HG03354 (cell line): Measurements from ENCODE around the gene PRSS1.
"Not testable (repeated sequence)": the region's sequence is repeated elsewhere in the genome, so short reads cannot be mapped to it uniquely, and the experiment has no call there.

Source experiments
- ATAC-seq: cut with Tn5 transposase; IDR thresholded peaks from one replicate; pipeline ENCODE4 v1.9.1; 2021; ENCODE audit warnings: mild to moderate bottlenecking; ENCODE audit not compliant: unreplicated experiment, poor library complexity, severe bottlenecking

PRSS1 gene

DNA sequence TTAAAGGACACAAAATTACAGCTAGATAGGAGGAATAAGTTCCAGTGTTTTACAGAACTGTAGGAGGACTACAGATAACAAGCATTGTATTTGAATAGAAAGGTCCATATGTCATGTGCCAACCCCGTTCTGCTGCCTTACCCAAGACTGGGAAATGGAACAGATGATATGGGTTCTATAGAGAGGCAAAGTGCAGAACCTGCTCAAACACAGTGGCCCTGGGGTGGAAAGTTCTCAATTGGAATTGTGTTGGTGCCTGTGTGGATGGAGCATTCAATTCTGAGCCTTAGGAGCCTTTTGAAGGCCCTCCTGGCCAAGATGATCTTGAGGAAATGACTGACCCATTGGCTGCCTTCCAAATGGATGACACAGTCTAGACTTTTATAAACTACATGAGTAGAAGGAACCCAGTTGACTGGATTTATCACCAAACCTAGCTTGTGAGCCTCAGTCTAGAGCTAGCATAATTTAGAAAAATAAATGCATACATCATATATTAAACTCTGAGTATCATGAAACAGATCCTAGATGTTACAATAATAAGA, 4.1 kb upstream of the PRSS1 start:
- ATAC-seq: no peak

- no peak for ATAC-seq
Observed at GRCh38 chr7:142745745-142746144, 3.5 kb upstream of the PRSS1 start.

DNA sequence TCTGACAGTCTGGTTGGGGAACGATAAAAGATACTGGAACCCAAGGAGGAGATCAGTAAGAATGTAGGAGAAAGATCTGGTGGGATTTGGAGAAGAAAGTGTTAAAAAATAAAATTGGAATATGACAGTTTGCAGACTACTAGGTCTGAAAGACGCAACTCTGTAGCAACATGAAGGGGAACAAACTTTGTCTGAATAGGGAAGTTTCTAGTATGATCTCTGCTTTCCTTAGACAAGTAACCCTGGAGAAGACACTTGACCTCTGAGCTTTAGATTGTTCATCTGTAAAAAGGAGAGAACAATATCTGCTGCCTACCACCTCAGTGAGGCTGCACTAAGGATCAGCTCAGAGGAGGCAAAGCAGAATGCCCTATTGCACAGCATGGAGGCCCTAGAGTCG, 3.0 kb upstream of the PRSS1 start:
- no peak for ATAC-seq

GRCh38 chr7:142748410-142748809, 862 bp upstream of the PRSS1 start:
- ATAC-seq: not testable (repeated sequence)

DNA sequence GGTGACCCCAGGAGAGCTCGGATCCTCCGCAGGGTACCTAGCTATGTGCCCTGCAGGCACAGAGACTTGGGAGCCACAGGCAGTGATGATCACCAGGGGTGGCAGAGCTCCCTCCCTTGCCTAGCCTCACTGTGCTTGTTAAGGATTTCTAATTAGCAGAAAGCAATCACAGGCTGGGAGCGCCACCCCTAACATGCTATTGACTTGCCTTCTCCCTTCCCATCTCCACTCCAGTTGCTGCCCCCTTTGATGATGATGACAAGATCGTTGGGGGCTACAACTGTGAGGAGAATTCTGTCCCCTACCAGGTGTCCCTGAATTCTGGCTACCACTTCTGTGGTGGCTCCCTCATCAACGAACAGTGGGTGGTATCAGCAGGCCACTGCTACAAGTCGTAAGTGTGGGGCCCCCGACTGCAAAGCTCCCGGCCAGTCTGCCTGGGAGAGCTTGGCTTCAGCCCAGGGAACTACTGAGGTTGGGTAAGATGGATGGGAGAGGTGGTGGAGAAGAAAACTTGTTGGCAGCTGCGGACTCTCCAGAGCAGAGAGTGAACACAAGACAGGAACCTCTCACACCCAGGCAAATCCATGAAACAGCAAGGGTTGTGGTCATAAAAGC, 1.2 kb downstream of the PRSS1 start:
- no peak for ATAC-seq

DNA sequence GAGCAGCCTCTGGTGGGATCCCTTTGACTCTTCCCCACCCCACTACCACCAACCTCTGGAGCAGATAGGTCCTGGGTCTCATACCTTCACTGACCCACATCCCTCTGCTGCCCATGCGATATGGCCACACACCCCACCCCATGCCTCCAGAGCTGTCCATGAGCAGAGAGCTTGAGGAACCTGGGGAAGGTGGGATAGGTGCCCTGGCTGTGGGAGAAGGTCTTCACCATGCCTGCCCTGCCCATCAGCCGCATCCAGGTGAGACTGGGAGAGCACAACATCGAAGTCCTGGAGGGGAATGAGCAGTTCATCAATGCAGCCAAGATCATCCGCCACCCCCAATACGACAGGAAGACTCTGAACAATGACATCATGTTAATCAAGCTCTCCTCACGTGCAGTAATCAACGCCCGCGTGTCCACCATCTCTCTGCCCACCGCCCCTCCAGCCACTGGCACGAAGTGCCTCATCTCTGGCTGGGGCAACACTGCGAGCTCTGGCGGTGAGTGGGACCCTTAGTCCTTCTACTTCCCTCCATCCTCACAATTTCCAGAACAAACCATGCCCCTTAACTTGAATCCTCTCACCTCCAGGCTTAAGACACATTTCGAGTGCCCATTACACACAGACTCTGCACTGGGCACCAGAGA, 2.4 kb downstream of the PRSS1 start:
- not testable (repeated sequence) for ATAC-seq

- no peak for ATAC-seq
Observed at GRCh38 chr7:142752376-142753225, 3.3 kb downstream of the PRSS1 start.

GRCh38 chr7:142753366-142753765, 4.1 kb downstream of the PRSS1 start:
- ATAC-seq: no peak

DNA sequence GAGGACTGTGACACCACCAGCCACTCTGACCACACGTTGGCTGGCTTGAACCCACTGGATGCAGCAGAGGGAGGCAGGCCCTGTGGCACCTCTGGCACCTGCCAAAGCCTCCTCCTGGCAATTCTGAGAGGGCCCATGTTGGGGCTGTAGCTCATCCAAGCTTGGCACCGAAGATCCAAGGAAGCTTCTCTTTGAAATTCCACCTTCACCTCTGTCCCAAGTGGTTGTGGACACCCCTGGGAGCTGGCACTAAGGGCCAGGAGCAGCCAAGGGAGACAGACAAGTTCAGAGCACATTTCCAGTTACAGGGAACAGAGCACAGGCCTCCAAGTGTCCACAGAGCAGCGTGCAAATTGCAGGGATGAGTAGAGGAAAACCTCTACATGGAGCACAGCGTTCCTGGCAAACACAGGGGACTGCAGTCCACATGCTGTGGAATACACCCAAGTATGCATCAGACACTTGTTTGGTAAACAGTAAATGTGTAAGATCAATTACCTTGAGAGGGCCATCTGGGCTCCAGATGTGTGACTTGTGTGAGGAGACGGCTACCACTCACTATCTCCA, 4.7 kb downstream of the PRSS1 start:
- not testable (repeated sequence) for ATAC-seq

GRCh38 chr7:142754681-142755575, 5.7 kb downstream of the PRSS1 start:
- ATAC-seq: no peak

DNA sequence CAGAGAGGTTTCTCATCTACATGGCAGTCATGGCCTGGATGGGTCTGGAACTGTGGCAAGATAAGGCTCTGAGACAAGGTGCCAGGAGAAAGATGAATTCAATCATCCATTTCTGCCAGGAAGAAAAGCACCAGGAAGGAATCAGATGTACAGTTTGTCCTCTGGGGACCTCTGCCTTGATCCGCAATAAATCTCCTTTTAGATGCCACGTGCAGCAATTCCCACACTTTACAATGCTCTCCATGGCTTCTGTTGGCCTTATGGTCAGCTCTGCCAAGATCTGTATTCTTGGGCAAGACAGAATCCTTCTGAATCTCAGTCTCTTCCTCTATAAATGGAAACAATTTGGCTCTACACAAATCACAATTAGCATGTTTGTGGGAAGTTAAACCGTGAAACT, 9.0 kb downstream of the PRSS1 start:
- not testable (repeated sequence) for ATAC-seq

GRCh38 chr7:142759433-142759832, 10.2 kb downstream of the PRSS1 start:
- ATAC-seq: no peak

GRCh38 chr7:142760071-142760642, 10.9 kb downstream of the PRSS1 start:
- no peak for ATAC-seq

DNA sequence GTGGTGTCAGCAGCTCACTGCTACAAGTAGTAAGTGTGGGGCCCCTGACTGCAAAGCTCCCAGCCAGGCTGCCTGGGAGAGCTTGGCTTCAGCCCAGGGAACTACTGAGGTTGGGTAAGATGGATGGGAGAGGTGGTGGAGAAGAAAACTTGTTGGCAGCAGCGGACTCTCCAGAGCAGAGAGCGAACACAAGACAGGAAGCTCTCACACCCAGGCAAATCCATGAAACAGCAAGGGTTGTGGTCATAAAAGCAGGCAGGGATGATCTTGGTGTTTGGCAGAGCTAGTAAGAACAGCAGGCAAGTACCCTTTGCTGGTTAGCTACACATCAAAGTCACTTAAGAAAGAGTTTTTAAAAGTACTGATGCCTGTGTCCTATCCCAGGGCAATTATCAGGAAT, 12.3 kb downstream of the PRSS1 start:
- not testable (repeated sequence) for ATAC-seq

DNA sequence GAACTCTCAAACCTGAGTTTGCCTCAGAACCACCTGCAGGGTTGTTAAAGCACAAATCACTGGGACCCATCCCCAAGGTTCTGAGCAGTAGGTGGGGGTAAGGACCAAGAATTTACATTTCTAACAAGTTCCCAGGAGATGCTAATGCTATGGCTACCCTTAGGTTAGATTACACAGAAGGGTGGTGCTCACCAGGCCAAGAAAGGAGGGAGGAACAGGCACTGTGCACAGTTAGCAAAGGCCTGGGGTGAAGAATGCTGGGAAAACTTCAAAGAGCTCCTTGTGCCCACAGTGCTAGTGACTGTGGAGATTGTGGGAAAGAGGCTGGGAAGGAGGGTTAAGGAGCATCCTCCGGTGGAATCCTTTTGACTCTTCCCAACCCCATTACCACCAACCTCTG, 12.8 kb downstream of the PRSS1 start:
- no peak for ATAC-seq

- no peak for ATAC-seq
Observed at GRCh38 chr7:142767451-142767850, 18.2 kb downstream of the PRSS1 start.

DNA sequence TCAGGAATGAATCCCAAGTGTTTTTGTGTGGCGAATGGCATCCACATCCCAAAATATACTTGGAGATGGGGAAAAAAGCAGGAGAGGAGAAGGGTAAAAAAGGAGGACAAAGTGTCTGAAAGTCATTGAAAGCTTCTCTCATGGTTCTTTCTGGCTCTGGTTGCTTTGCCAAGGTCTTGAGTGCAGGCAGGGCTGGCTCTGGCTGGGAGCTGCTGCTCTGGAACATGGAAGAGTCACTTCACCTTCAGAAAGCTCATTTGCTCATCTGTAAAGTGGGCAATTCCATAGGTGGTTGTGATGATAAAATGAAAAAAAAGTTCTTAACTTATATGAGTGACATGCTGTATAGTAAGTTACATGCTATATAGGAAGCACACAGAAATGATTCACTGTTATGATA, 18.6 kb downstream of the PRSS1 start:
- ATAC-seq: no peak

- not testable (repeated sequence) for ATAC-seq
Observed at GRCh38 chr7:142768885-142769284, 19.6 kb downstream of the PRSS1 start.
